Measurements from ENCODE around the gene PDGFB.

- TF ChIP-seq YY1 (IDR thresholded peaks at IDR 0.05; ENCODE audit: insufficient read depth, insufficient read length) (no peak), SUZ12 (IDR thresholded peaks at IDR 0.05; ENCODE audit: extremely low read depth, insufficient read depth, insufficient read length) (no peak)
Observed at GRCh38 chr22:39242595-39243438, 2.0 kb downstream of the PDGFB start.

Data from NT2/D1 (cell line).